ENCODE results near the gene BAIAP3.
A peak's percentile ranks its signal among the peaks of the same experiment; 100 is the strongest.

BAIAP3 gene

DNA sequence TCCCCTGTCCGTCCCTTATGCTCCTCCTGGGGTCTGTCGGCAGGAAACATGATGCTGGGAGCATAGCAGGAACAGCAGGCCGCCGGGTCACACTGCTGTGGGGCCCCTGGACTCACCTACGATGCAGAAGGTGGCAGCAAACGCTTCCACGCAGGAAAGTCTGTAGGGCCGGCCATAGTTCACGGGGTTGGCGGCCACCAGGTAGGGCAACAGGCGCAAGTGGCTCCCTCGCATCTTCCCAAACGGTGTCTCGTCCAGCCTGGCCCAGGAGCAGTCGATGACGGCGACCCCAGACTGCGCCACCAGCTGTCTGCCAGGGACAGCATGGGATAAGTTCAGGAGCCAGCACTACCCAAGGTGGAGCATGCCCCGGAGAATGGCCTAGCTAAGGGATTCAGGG, 17.2 kb downstream of the BAIAP3 start:
- DNase-seq (ENCODE audit: low read depth), result no peak
- peak overlapping the region; percentile 87 for H3K4me3 ChIP-seq (ENCODE audit: low read length)
- TF ChIP-seq, protein P1, sequence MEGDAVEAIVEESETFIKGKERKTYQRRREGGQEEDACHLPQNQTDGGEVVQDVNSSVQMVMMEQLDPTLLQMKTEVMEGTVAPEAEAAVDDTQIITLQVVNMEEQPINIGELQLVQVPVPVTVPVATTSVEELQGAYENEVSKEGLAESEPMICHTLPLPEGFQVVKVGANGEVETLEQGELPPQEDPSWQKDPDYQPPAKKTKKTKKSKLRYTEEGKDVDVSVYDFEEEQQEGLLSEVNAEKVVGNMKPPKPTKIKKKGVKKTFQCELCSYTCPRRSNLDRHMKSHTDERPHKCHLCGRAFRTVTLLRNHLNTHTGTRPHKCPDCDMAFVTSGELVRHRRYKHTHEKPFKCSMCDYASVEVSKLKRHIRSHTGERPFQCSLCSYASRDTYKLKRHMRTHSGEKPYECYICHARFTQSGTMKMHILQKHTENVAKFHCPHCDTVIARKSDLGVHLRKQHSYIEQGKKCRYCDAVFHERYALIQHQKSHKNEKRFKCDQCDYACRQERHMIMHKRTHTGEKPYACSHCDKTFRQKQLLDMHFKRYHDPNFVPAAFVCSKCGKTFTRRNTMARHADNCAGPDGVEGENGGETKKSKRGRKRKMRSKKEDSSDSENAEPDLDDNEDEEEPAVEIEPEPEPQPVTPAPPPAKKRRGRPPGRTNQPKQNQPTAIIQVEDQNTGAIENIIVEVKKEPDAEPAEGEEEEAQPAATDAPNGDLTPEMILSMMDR (conservative IDR thresholded peaks at IDR 0.05; ENCODE audit: low read depth, low read length), result no peak

DNA sequence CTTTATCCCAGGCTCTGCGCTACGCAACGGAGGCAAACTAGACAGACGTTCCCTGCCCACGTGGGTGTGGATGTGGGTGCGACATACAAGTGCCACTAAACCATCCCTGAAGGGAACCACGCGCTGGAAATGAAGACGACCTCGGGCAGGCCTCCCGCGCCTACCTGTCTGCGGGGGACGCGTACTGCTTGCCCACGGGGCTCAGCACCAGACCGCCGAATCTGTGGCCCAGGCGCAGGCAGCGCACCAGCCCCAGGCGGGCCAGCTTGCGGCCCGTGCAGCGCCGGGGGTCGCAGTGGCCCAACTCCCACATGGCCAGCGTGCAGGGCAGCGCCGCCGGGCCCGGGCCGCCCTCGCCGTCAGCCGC, 17.8 kb downstream of the BAIAP3 start:
- TF ChIP-seq, protein P1 (conservative IDR thresholded peaks at IDR 0.05; ENCODE audit: low read depth, low read length), result no peak
- peak overlapping the region; percentile 87 for H3K4me3 ChIP-seq (ENCODE audit: low read length)
- no peak for DNase-seq (ENCODE audit: low read depth)

DNA sequence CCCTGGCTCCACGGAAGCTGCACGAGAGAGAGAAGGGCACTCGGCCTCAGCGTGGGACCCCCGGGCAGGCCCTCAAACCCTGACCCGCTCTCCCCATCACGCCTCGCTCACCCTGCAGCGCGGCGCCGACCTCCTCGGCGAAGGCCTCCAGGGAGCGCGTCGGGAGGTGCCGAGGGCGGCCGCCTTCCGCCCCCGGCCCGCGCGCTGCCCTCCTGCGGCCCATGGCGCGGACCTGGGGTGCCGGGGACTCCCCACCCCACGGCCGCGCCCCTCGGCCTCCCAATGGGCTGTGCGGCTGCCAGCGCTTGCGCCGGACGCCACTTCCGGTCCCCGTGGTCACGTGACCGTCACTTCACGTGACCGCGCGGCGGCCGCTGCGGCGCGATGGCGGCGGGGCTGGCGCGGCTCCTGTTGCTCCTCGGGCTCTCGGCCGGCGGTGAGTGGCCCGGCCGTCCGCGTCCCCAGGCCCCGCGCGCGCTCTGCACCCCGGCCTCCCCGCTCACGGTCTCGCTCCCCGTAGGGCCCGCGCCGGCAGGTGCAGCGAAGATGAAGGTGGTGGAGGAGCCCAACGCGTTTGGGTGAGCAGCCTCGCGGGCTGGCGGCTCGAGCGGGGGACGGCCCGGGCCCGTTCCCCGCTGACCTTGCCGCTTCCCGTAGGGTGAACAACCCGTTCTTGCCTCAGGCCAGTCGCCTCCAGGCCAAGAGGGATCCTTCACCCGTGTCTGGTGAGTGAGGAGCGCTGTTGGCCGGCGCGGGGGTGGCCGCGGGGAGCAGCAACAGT, 18.3 kb downstream of the BAIAP3 start, which contains the start of the genes GNPTG and TSR3:
Gene GNPTG (plus strand): TSS at position 350 of the 781 bp plus-strand sequence. CDS start 35 bp downstream, at position 385.
Gene TSR3 (minus strand): TSS at position 297 of the 781 bp plus-strand sequence. CDS start 74 bp downstream, at position 223.
- TF ChIP-seq, protein P1 (conservative IDR thresholded peaks at IDR 0.05; ENCODE audit: low read depth, low read length), result no peak
- DNase-seq (ENCODE audit: low read depth), result peak; percentile 45
- peak within 1 kb of the TSS; percentile 87 for H3K4me3 ChIP-seq (ENCODE audit: low read length)

DNA sequence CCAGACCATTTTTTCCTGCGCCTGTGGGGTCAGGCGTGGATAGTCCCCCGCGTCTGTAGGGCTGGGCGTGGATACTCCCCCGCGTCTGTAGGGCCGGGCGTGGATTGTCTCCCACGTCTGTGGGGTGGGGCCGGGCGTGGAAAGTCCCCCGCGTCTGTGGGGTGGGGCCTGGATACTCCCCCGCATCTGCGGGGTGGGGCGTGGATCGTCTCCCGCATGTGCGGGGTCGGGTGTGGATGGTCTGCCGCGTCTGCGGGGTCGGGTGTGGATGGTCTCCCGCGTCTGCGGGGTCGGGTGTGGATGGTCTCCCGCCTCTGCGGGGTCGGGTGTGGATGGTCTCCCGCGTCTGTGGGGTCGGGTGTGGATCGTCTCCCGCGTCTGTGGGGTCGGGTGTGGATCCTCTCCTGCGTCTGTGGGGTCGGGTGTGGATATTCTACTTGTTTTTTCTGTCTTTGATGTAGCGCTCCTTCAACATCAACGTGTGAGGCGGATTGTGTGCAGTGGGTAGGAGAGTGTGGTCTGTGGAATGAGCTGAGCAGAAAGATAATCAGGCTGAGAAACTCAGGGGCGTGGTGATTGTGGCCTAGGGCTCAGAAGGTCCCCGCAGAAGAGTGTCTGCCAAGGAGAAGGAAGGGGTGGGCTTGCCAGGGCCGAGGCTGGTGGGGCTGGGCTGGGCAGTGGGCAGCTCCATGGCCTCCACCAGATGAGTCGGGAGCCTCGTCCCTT, 21.5 kb downstream of the BAIAP3 start:
- no peak for DNase-seq (ENCODE audit: low read depth)
- no peak overlapping the region for H3K4me3 ChIP-seq (ENCODE audit: low read length)
- TF ChIP-seq, protein P1 (conservative IDR thresholded peaks at IDR 0.05; ENCODE audit: low read depth, low read length), result no peak

DNA sequence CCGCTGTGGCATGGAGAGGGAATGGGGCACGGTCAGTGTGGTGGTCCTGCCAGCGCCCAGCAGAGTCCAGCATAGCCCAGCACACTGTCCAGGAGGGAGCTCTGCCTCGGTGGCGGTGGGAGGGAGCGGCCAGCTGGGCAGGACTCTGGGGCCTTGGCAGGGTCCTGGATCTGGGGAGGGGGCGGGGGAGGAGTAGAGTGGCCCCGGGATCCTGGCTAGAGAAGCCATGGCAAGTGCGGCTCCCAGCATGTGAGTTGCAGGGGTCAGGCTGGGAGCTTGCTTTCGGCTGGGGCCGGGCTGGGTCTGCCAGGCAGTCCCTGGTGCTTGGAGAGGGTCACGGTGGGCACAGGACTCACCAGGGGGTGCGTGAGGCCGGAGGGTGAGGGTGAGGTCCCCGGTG, 22.1 kb downstream of the BAIAP3 start:
- TF ChIP-seq, protein P1 (conservative IDR thresholded peaks at IDR 0.05; ENCODE audit: low read depth, low read length), result no peak
- H3K4me3 ChIP-seq (ENCODE audit: low read length), result no peak overlapping the region
- DNase-seq (ENCODE audit: low read depth), result no peak

DNA sequence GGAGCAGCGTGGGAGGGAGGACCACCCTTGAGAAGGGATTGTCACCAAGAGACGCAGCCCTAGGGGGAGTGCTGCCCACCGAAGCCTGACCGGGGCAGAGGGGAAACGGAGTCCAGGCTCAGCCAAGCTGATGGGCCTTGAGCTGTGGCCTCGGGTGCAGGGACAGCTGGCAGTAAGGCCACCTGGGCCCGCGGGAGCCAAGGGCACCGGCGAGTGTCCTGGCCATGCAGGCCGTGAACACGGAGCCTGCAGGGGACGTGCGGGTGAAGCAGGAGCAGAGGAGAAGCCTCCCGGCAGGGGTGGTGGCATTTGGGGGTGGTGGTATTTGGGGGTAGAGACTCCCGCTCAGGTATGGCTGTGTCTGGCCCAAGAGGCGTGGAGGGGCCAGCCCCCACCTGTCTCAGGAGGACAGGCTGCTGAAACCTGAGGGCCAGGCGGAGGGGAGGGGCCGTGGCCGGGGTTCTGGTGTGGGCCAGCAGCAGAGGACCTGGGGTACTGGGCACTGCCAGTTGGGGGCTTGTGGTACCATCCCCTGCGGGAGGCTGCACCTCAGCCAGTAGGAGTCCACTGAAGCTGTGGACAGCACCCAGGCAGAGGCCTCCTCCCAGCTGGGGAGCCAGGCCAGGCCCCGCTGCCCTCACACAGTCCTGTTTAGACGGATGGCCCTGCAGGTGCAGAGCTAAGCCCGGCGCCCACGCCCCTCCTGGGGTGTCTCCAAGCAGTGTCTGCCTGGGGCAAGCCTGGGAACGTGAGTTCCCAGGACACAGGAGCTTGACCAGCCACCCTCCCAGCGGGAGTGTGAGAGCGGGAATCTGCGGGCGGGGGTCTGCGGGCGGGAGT, 22.8 kb downstream of the BAIAP3 start:
- no peak for DNase-seq (ENCODE audit: low read depth)
- no peak overlapping the region for H3K4me3 ChIP-seq (ENCODE audit: low read length)
- TF ChIP-seq, protein P1 (conservative IDR thresholded peaks at IDR 0.05; ENCODE audit: low read depth, low read length), result no peak
